ENCODE measurements around the gene SUPT3H.
"Not testable (repeated sequence)": the region's sequence is repeated elsewhere in the genome, so short reads cannot be mapped to it uniquely, and the experiment has no call there.

Gene SUPT3H

DNA sequence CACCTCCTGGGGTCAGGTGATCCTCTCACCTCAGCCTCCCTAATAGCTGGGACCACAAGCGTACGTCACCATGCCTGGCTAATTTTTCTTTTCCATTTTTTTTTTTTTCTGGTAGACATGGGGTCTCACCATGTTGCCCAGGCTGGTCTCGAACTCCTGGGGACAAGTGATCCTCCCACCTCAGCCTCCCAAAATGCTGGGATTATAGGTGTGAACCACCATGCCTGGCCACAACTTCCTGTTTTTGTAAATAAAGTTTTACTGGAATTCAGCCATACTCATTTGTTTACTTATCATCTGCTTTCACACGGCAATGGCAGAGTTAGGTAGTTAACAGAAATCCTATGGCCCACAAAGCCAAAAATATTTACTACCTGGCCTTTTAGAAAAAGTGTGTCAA is 57.4 kb downstream of the SUPT3H start:
- no peak for DNase-seq

DNA sequence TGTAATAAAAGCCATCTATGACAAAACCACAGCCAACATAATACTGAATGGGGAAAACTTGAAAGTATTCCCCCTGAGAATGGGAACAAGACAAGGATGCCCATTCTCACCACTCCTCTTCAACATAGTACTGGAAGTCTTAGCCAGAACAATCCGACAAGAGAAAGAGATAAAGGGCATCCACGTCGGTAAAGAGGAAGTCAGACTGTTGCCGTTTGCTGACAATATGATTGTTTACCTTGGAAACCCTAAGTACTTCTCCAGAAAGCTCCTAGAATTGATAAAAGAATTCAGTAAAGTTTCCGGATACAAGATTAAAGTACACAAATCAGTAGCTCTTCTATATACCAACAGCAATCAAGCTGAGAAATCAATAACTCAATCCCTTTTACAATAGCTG is 63.6 kb downstream of the SUPT3H start:
- no peak for DNase-seq

DNA sequence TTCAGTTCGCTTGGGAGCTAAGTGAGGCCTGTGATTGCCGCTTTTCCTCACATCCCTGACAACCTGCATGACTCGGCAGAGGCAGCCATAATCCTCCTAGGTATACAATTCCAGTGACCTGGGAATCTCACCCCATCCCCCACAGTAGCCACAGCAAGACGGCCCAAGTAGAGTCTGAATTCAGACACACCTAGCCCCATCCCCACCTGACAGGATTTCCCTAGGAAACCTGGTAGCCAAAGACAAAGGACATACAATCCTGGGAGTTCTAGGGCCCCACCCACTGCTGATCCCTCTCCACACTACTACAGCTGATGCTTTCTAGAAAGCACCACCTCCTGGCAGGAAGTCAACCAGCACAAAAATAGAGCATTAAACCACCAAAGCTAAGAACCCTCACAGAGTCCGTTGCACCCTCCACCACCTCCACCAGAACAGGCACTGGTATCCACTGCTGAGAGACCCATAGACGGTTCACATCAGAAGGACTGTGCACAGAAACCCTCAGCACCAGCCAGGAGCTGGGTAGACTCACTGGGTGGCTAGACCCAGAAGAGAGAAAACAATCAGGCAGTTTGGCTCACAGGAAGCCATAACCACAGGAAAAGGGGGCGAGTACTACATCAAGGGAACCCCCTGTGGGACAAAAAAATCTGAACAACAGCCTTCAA is 67.5 kb downstream of the SUPT3H start:
- peak; percentile 58 for DNase-seq

DNA sequence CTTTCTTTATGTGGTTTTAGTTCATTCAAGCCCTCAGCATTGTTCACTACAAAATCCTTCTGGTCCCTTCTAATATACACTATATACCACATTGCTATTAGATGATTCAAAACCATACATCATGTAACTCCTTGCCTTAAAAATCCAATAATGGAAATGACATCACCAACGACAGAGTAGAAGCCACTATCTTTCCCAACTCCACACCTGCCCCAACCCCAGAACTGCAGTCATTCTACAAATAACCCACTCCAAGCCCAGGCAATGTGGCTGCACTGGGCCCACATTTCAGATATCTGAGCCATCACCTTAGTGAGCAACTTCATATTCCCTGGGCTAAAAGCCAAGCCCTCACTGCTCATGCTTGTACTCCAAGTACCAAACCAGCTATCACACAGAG is 72.2 kb downstream of the SUPT3H start:
- no peak for DNase-seq

DNA sequence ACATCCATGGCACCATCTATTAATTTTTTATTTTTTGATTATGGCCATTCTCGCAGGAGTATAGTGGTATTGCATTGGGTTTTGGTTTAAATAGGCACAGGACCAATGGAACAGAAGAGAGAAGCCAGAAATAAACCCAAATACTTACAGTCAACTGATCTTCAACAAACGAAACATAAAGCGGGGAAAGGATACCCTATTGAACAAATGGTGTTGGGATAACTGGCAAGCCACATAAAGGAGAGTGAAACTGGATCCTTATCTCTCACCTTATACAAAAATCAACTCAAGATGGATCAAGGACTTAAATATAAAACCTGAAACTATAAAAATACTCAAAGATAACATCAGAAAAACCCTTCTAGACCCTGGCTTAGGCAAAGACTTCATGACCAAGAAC is 74.9 kb downstream of the SUPT3H start:
- DNase-seq: no peak

DNA sequence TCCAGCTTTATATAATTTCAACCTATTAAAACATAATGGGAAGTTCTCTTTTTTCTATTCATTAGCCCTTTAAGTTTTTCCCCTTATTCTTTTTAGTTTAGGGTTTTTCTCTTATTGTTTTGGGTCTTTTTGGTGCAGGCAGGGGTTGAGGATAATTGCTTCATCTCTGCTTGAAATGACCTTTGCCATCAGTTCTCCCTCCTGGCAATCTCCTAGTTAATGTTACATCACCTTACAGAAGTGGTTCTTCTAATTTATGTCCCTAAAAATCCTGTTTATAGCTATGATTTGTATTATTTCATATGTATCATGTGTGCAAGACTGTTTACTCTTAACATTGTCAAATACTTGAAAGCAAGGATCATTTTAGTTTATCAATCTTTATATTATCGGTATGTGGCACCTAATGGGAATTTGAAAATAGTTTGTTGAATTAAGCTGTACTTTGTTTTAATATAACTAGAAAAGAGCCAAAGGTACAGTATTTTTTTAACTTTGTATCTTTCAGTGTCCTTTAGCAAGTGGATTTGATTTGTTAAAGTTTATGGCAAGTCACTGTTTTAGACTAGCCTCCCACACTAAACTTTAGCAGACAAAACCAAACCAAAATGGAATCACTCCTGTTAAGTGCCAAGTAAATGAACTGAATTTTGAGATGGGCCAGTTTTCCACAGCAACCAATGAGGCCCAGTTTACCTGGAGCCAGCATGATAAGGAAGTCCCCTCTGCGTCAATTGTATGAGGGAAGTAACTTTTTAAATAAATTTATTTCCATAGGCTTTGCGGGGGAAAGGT is 76.2 kb downstream of the SUPT3H start:
- no peak for DNase-seq

DNA sequence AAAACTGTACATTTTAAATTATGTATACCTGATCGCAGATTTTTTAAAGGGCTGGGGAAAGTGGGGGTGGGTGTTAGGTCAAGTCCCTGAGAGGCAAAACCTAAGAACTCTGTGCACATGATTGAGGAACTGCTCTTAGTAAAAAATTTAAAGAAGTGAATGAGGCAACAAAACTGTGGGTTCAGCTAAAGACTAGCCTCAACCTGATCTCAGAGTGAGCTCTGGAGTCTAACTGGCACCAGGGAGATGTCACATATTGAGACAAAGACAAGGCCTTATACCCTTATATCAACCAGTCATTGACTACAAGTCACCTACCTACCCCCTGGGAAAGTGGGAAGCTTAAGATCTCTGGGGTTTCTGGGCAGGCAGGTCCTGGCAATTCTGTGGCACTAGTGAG is 77.0 kb downstream of the SUPT3H start:
- DNase-seq: no peak

DNA sequence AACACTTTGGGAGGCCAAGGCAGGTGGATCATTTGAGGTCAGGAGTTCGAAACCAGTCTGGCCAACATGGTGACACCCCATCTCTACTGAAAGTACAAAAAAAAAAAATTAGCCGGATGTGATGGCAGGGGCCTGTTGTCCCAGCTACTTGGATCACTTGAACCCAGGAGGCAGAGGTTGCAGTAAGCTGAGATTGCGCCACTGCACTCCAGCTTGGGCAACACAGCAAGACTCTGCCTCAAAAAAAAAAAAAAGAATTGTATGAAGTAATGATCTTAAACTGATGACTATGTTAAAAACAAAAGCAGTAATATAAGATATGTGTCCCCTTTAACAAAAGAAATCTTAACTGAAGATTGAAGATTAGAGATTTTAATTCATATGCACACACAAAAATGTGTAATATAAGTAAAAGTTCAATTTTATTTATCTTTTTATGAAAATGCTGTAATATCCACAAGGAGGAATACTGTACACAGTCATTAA is 78.6 kb downstream of the SUPT3H start:
- DNase-seq: no peak

DNA sequence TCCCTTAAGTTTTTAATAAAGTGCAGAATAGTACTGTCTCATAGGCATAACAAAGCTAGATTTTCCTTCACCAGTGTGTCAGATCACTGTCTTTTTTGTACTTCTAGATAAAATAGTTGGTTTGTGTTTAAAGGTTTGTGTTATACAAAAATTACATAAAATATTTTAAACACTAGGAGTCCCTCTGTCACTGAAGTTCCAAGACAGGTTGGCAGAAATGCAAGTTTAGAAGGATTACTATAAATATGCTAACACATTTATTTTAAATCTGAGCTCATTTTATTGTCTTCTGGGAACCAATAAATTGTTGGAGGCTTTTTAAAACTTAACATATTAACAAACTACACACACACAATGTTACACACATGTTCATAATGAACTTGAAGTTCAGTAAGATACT is 80.4 kb downstream of the SUPT3H start:
- DNase-seq: no peak

DNA sequence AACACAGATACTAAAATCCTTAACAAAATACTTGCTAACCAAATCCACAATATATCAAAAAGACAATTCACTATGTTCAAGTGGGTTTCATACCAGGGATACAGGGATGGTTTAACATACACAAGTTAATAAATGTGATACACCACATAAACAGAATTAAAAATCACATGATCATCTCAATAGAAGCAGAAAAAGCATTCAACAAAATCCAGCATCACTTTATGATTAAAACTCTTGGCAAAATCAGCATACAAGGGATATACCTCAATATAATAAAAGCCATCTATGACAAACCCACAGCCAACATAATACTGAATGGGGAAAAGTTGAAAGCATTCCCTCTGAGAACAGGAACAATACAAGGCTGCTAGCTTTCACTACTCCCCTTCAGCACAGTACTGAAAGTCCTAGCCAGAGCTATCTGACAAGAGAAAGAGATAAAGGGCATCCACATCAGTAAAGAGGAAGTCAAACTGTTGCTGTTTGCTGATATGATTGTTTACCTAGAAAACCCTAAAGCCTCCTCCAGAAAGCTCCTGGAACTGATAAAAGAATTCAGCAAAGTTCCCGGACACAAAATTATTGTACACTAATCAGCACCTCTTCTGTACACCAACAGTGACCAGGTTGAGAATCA is 83.6 kb downstream of the SUPT3H start:
- DNase-seq: not testable (repeated sequence)

DNA sequence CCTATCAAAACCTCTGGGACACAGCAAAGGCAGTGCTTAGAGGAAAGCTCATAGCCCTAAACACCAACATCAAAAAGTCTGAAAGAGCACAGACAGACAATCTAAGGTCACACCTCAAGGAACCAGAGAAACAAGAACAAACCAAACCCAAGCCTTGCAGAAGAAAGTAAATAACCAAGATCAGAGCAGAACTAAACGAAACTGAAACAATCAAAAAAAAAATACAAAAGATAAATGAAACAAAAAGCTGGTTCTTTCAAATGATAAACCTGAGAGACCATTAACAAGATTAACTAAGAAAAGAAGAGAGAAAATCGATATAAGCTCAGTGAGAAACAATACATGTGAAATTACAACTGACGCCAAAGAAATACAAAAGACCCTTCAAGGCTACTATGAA is 84.4 kb downstream of the SUPT3H start:
- no peak for DNase-seq

DNA sequence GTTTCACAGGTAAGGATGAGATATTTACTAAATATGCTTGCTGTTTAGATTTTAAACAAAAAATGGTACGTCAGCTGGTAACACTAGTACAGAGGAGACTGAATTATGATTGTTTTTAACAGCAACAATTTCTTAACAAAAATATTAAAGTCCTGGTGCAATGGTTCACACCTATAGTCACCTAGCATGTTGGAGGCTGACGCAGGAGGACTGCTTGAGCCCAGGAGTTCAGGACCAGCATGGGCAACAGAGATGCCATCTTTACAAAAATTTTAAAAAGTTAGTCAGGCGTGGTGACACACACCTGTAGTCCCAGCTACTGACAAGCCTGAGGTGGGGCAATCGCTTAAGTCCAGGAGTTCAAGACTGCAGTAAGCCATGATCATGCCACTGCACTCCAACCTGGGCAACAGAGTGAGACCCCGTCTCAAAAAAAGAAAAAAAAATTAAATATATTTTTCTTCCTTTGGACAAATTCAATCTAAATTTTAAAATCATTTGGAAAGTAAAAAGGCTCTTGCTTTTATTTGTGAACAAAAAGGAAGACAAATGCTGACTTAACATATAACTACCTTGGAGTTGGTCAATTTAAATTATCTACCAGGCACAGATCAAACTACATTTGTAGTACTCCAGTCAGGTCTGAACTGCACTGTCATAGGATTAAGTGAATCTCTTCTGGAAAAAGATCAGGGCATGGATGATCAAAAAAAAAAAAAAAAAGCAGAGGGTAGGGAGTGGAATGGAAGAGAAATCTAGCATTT is 87.8 kb downstream of the SUPT3H start:
- no peak for DNase-seq

DNA sequence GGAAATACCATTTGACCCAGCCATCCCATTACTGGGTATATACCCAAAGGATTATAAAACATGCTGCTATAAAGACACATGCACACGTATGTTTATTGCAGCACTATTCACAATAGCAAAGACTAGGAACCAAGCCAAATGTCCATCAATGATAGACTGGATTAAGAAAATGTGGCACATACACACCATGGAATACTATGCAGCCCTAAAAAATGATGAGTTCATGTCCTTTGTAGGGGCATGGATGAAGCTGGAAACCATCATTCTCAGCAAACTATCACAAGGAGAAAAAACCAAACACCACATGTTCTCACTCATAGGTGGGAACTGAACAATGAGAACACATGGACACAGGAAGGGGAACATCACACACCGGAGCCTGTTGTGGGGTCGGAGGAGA is 91.0 kb downstream of the SUPT3H start:
- DNase-seq: not testable (repeated sequence)

DNA sequence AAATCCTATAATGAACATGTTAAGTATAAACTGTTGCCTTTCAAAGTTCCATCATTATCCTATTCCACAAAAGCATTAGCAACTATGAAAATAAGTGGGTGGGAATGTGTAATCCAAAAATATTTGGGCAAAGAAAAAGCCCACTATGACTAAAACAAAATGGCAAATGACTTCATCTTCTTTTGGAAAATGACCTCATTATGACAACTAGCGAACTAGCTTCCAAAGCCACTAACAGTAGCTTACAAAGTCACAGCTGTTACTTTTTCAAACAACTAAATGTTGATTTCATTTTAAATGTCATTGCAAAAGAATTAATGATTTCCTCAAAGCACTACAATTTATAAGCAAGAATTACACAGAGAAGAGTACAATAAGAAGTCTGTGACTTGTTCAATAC is 99.4 kb downstream of the SUPT3H start:
- DNase-seq: no peak

DNA sequence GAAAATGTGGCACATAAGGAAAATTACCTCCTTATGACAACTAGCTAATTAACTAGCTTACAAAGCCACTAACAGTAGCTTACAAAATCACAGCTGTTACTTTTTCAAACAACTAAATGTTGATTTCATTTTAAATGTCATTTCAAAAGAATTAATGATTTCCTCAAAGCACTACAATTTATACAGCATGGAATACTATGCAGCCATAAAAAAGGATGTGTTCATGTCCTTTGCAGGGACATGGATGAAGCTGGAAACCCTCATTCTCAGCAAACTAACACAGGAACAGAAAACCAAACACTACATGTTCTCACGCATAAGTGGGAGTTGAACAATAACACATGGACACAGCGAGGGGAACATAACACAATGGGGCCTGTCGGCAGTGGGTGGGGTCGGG is 100.0 kb downstream of the SUPT3H start:
- not testable (repeated sequence) for DNase-seq

DNA sequence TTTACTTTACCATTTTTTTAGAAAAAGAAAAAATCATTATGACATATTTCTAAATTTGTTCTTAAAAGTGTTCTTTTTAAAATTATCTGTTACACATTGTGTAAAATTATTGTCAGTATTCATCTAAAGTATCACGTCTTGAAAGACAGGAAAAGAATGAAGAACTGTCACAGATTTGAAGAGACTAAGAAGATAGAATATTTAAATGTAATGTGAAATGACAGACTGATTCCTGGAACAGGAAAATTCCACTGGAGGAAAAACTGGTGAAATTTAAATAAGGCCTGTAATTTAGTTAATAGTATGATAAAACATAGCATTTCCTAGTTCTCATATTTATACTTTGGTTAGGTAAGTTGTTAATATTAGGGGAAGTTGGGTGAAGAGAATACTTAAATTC is 102.4 kb downstream of the SUPT3H start:
- no peak for DNase-seq

DNA sequence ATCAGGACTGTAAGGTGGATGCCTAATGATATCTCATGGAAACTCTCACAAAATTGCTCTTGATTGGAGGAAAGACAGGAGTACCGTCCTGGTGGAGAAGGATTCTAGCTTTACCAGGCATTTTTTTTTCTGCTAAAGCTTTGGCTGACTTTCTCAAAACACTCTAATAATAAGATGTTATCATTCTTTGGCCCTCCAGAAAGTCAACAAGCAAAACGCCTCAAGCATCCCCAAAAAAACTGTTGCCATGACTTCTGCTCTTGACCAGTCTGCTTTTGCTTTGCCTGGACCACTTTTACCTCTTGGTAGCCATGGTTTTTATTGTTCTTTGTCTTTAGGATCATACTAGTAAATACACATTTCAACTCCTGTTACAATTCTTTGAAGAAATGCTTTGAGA is 105.1 kb downstream of the SUPT3H start:
- DNase-seq: no peak

DNA sequence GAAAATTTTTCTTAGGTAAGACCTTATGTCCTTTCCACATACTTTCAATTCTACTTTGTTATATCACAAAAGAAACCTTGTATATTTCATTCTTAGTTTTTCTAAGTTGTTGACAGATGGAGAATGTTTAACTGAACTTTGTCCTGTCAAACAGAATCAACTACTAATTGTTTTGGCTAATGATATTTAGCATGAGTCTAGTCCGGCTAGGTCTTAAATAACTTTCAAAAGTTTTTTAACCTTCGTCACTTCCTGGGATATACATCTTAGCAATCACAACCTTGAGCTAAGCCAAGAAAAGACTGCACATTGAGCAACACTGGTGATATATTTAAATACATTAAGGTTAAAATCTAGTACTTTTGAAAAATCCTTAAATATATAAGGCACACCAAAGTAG is 112.5 kb downstream of the SUPT3H start:
- no peak for DNase-seq

DNA sequence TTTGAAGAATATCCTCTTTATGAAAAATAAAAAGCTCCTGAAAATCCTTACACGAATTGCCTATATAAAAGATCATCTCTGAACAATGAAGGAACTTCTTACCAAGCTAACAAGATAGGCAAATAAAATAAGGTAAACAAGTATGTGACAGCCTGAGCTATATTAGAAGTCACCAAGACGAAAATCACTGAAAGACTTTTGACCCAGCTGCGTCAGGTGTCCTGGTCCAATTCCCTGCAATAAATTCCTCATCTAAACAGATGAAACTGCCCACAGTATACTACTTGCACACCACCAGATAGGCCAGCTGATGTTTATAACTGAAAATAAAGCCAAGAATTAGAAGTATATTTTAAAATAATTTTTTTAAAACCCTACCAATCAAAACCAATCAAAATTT is 117.0 kb downstream of the SUPT3H start:
- DNase-seq: no peak

DNA sequence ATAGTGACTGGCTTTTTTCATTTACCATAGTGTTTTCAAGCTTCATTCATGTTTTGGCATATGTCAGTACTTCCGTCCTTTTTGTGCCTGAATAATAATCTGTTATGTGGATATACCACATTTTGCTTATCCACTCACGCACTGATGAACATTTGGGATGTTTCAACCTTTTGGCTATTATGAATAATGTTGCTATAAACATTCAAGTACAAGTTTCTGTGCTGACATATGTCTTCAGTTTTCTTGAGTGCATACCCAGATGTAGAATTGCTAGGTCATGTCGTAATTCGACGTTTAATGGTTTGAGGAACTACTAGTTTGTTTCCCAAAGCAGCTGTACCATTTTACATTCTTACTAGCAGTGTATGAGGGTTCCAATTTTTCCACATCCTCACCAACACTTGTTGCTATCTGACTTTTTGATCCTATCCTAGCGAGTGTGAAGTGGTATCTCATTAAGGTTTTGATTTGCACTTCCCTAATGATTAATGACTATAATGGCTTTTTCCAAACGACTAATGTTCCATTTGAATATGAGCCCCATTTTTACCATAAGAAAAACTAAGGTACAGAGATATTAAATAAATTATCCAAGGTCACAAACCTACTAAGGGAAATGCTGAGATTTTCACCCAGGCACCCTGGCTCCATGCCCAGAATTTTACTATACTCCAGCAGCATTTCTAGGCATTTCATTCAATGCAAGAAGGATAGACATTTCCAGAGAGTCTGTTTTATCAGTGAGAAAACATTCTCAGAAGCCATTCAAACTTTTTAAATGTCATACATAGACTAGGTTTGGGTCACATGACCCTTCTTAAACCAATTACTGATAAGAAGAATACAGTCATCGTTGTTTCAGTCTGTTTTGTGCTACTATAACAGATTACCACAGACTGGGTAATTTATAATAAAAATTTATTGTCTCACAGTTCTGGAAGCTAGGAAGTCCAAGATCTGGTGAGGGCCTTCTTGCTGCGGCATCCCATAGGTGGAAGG is 120.7 kb downstream of the SUPT3H start:
- no peak for DNase-seq

DNA sequence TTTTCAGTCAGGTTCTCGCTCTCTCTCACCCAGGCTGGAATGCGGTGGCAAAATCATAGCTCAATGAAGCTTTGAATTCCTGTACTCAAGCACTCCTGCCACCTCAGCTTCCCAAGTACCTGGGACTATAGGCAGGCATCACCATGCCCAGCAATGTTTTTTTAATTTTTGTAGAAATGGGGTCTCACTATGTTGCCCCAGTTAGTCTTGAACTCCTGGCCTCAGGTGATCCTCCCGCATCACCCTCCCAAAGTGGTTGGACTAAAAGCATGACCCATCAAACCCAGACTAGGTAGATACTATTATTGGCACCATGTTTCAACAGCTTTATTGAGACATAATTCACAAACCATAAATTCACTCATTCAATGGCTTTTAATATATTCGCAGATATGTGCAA is 122.3 kb downstream of the SUPT3H start:
- DNase-seq: no peak

DNA sequence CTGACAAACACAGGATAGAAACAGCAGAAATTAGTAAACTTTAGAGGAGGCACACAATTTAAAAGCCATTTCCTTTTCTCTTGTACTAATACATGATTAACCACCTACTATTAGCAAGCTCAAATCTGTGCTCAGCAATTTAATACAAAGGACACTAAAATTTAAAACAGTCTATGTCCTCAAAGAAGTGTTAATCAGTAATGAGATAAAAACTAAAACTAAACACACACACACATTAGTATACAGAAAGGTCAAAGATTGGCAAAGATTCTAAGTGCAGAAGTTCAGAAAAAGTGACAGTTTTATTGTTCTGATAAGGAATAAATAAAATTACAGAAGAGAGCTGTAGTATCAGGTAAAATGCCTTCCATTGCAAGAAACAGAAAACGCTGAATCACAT is 123.5 kb downstream of the SUPT3H start:
- no peak for DNase-seq
